ENCODE results near the gene PROZ. TPM values are rescaled to one million over a fixed set of nuclear protein-coding genes. Genes with fewer than 3 reads are reported as not detected.

The PROZ gene
- total RNA-seq, 1 experiment from 2014 or later, result not detected

GRCh38 chr13:113192279-113192678, 33.8 kb downstream of the PROZ start:
- ATAC-seq, result no peak
- Histone ChIP-seq H3K36me3 (ENCODE audit: control insufficient read depth in 1 of 2, insufficient read depth in 2 of 2, low read length in 2 of 2) (peaks cover 43 to 77% of the 10 kb centered on the region in 2 experiments), H3K9me3 (ENCODE audit: control insufficient read depth in 1 of 2, insufficient read depth in 1 of 2, low read depth in 1 of 2, low read length in 2 of 2) (no peaks in the 10 kb centered on the region), H3K27ac (ENCODE audit: low read depth, low read length) (no peak overlapping the region), H3K4me2 (ENCODE audit: low read length) (no peak overlapping the region), H3K79me2 (ENCODE audit: insufficient read depth, low read length) (peaks cover 22% of the 10 kb centered on the region), H3K9me2 (ENCODE audit: insufficient read depth) (no peaks in the 10 kb centered on the region), H3K4me3 (replicated peaks in 1 of 2; ENCODE audit: low read depth in 1 of 2, low read length in 2 of 2) (no peak overlapping the region), H3K27me3 (ENCODE audit: insufficient read depth, low read length) (no peaks in the 10 kb centered on the region), H4K20me1 (ENCODE audit: insufficient read depth) (no peaks in the 10 kb centered on the region; the same call in 1 of the 2 replicates), H3K9ac (ENCODE audit: low read length) (no peak overlapping the region), H3K4me1 (ENCODE audit: control insufficient read depth in 1 of 2, insufficient read depth in 2 of 2, low read length in 2 of 2) (peaks cover 11 to 17% of the 10 kb centered on the region in 2 experiments), H2AFZ (ENCODE audit: low read depth, low read length, poor library complexity, severe bottlenecking) (no peak overlapping the region)
- BruUV-seq (replicated peaks), result no TSS peak
- TF ChIP-seq SIN3A (IDR thresholded peaks at IDR 0.05; ENCODE audit: low read depth) (no peak), ZNF274 (IDR thresholded peaks at IDR 0.05; ENCODE audit: low read depth, low read length) (no peak), RAD21 (IDR thresholded peaks at IDR 0.05; ENCODE audit: low read depth) (no peak), SRF (IDR thresholded peaks at IDR 0.05; ENCODE audit: low read depth) (no peak), CTCF (IDR thresholded peaks at IDR 0.05 in 2 of 3, conservative IDR thresholded peaks at IDR 0.05 in 1 of 3; ENCODE audit: borderline replicate concordance in 1 of 3, insufficient read depth in 1 of 3, low read depth in 2 of 3, low read length in 2 of 3) (no peak)
- TF ChIP-seq, protein P1, sequence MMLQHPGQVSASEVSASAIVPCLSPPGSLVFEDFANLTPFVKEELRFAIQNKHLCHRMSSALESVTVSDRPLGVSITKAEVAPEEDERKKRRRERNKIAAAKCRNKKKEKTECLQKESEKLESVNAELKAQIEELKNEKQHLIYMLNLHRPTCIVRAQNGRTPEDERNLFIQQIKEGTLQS (IDR thresholded peaks at IDR 0.05), result no peak
- ChIA-PET RAD21 (ENCODE audit: low non-redundant PET in 1 of 2, low total read pairs in 2 of 2, uncharacterized antibody in 2 of 2, unreplicated experiment in 2 of 2) (no interaction called here), CTCF (no interaction called here), POLR2A (no interaction called here)
- intact Hi-C loops (cut with micrococcal nuclease), result no loop called here
- no peak for DNase-seq (ENCODE audit: low read depth, low spot score)

GRCh38 chr13:113192902-113193301, 34.5 kb downstream of the PROZ start:
- Histone ChIP-seq H3K4me2 (ENCODE audit: low read length) (no peak overlapping the region), H2AFZ (ENCODE audit: low read depth, low read length, poor library complexity, severe bottlenecking) (no peak overlapping the region), H3K79me2 (ENCODE audit: insufficient read depth, low read length) (peaks cover 26% of the 10 kb centered on the region), H3K9me3 (ENCODE audit: control insufficient read depth in 1 of 2, insufficient read depth in 1 of 2, low read depth in 1 of 2, low read length in 2 of 2) (no peaks in the 10 kb centered on the region), H3K27me3 (ENCODE audit: insufficient read depth, low read length) (no peaks in the 10 kb centered on the region), H3K9me2 (ENCODE audit: insufficient read depth) (no peaks in the 10 kb centered on the region), H3K36me3 (ENCODE audit: control insufficient read depth in 1 of 2, insufficient read depth in 2 of 2, low read length in 2 of 2) (peaks cover 49 to 82% of the 10 kb centered on the region in 2 experiments), H4K20me1 (ENCODE audit: insufficient read depth) (no peaks in the 10 kb centered on the region; the same call in 1 of the 2 replicates), H3K4me1 (ENCODE audit: control insufficient read depth in 1 of 2, insufficient read depth in 2 of 2, low read length in 2 of 2) (peaks cover 7 to 11% of the 10 kb centered on the region in 2 experiments), H3K9ac (ENCODE audit: low read length) (no peak overlapping the region), H3K4me3 (replicated peaks in 1 of 2; ENCODE audit: low read depth in 1 of 2, low read length in 2 of 2) (no peak overlapping the region), H3K27ac (ENCODE audit: low read depth, low read length) (no peak overlapping the region)
- ChIA-PET RAD21 (ENCODE audit: low non-redundant PET in 1 of 2, low total read pairs in 2 of 2, uncharacterized antibody in 2 of 2, unreplicated experiment in 2 of 2) (no interaction called here), POLR2A (no interaction called here), CTCF (no interaction called here)
- ATAC-seq, result no peak
- DNase-seq (ENCODE audit: low read depth, low spot score), result no peak
- intact Hi-C loops (cut with micrococcal nuclease), result no loop called here
- no TSS peak for BruUV-seq (replicated peaks)
- TF ChIP-seq YY1 (IDR thresholded peaks at IDR 0.05; ENCODE audit: extremely low read depth, insufficient replicate concordance, low read depth, low read length) (no peak), TCF7L2 (IDR thresholded peaks at IDR 0.05; ENCODE audit: borderline replicate concordance, extremely low read depth, insufficient read depth, insufficient read length) (no peak), EGR1 (IDR thresholded peaks at IDR 0.05; ENCODE audit: low read depth) (no peak), ZNF274 (IDR thresholded peaks at IDR 0.05; ENCODE audit: low read depth, low read length) (no peak), SIN3A (IDR thresholded peaks at IDR 0.05; ENCODE audit: low read depth) (no peak), ZBTB33 (IDR thresholded peaks at IDR 0.05; ENCODE audit: extremely low read depth, insufficient replicate concordance, low read length) (no peak), FOSL1 (IDR thresholded peaks at IDR 0.05; ENCODE audit: low read depth) (no peak)
- TF ChIP-seq, protein P1 (IDR thresholded peaks at IDR 0.05), result no peak

All from HCT116 (cell line).